Stimulated activated CD8-positive, alpha-beta memory T cell treated with anti-CD3 and anti-CD28 coated beads, Interleukin-4, amount 100 ng/mL, for 4 hours (primary cell): ENCODE data around the gene MRPL36.

Experiments used
- DNase-seq, 2 donors: peaks; one replicate each; pipeline ENCODE4 v3.0.0-alpha.2; 2020; ENCODE audit warnings: low read depth in 2 of 2, low spot score in 1 of 2

MRPL36 gene

GRCh38 chr5:1751026-1751863 is 48.4 kb downstream of the MRPL36 start:
- no peak for DNase-seq

GRCh38 chr5:1750469-1750868 is 49.2 kb downstream of the MRPL36 start:
- DNase-seq, result no peak

GRCh38 chr5:1749346-1750124 is 50.1 kb downstream of the MRPL36 start:
- no peak for DNase-seq

GRCh38 chr5:1748845-1749244 is 50.8 kb downstream of the MRPL36 start:
- DNase-seq, result no peak
